Fibroblast of pulmonary artery (primary cell): ENCODE data around the gene LAMB1.
A peak's percentile ranks its signal among the peaks of the same experiment; 100 is the strongest.

Experiments used
- DNase-seq: peaks from one replicate; pipeline ENCODE4 v3.0.0-alpha.2; 2010; ENCODE audit warnings: low read depth
- H3K4me3 ChIP-seq: replicated peaks from 2 replicates; pipeline ENCODE4 v1.5.1; 2011; ENCODE audit warnings: low read depth, mild to moderate bottlenecking, control low read depth, low read length, moderate library complexity
- CTCF ChIP-seq: IDR thresholded peaks from 2 replicates; pipeline ENCODE4 v1.5.1; 2011; ENCODE audit warnings: mild to moderate bottlenecking, control low read depth, low read length, inconsistent platforms; ENCODE audit errors: missing control alignments

Gene LAMB1

GRCh38 chr7:107989618-107990373, 13.2 kb downstream of the LAMB1 start:
- H3K4me3 ChIP-seq = no peak overlapping the region
- no peak for TF ChIP-seq CTCF
- DNase-seq = peak; percentile 82

- no peak overlapping the region for H3K4me3 ChIP-seq
- DNase-seq = no peak
- TF ChIP-seq CTCF = peak; percentile 23
These were observed 20.0 kb downstream of the LAMB1 start for GRCh38 chr7:107982918-107983389.

- no peak for DNase-seq
- no peak overlapping the region for H3K4me3 ChIP-seq
- no peak for TF ChIP-seq CTCF
These were observed 20.7 kb downstream of the LAMB1 start for GRCh38 chr7:107982042-107982840.

GRCh38 chr7:107981466-107981865, 21.5 kb downstream of the LAMB1 start:
- no peak for TF ChIP-seq CTCF
- no peak overlapping the region for H3K4me3 ChIP-seq
- no peak for DNase-seq

- DNase-seq = no peak
- no peak overlapping the region for H3K4me3 ChIP-seq
- no peak for TF ChIP-seq CTCF
These were observed 22.2 kb downstream of the LAMB1 start for GRCh38 chr7:107980671-107981190.

GRCh38 chr7:107980171-107980570, 22.8 kb downstream of the LAMB1 start:
- no peak for DNase-seq
- H3K4me3 ChIP-seq = no peak overlapping the region
- no peak for TF ChIP-seq CTCF
